ENCODE data around the gene EBF3.

EBF3 gene

GRCh38 chr10:129866894-129867293, 97.2 kb downstream of the EBF3 start:
- Histone ChIP-seq H3K9me3 (replicated peaks in 1 of 11) (no peaks in the 10 kb centered on the region; a peak in 1 of 22 replicates), H3K4me1 (peaks cover 0 to 22% (median 13%) of the 10 kb centered on the region in 10 experiments; a peak in 15 of 20 replicates), H3K4me2 (no peak overlapping the region), H3K4me3 (no peak overlapping the region), H3K36me3 (no peaks in the 10 kb centered on the region), H3K27ac (no peak overlapping the region), H4K20me1 (no peaks in the 10 kb centered on the region), H3K27me3 (no peaks in the 10 kb centered on the region), H3K9ac (no peak overlapping the region)
- TF ChIP-seq Cebpa-rat (IDR thresholded peaks at IDR 0.05), result no peak

GRCh38 chr10:129865960-129866359, 98.1 kb downstream of the EBF3 start:
- no peaks in the 10 kb centered on the region for H3K36me3 ChIP-seq
- no peaks in the 10 kb centered on the region for H4K20me1 ChIP-seq
- no peak overlapping the region for H3K9ac ChIP-seq
- H3K4me2 ChIP-seq, result no peak overlapping the region
- no peak overlapping the region for H3K4me3 ChIP-seq
- no peaks in the 10 kb centered on the region for H3K27me3 ChIP-seq
- no peaks in the 10 kb centered on the region; a peak in 1 of 22 replicates for H3K9me3 ChIP-seq (replicated peaks in 1 of 11)
- no peak for TF ChIP-seq Cebpa-rat (IDR thresholded peaks at IDR 0.05)
- H3K27ac ChIP-seq, result no peak overlapping the region
- H3K4me1 ChIP-seq, result peaks cover 0 to 18% (median 12%) of the 10 kb centered on the region in 10 experiments; a peak in 13 of 20 replicates

- Histone ChIP-seq H3K4me3 (no peak overlapping the region), H3K27me3 (no peaks in the 10 kb centered on the region), H3K4me1 (peaks cover 0 to 18% (median 11%) of the 10 kb centered on the region in 10 experiments; a peak in 13 of 20 replicates), H4K20me1 (no peaks in the 10 kb centered on the region), H3K4me2 (no peak overlapping the region), H3K9ac (no peak overlapping the region), H3K9me3 (replicated peaks in 1 of 11) (no peaks in the 10 kb centered on the region; a peak in 1 of 22 replicates), H3K27ac (no peak overlapping the region), H3K36me3 (no peaks in the 10 kb centered on the region)
- no peak for TF ChIP-seq Cebpa-rat (IDR thresholded peaks at IDR 0.05)
Measured at GRCh38 chr10:129865413-129865812, 98.7 kb downstream of the EBF3 start.

- Histone ChIP-seq H3K4me3 (no peak overlapping the region), H3K27me3 (no peaks in the 10 kb centered on the region), H3K9ac (no peak overlapping the region), H4K20me1 (no peaks in the 10 kb centered on the region), H3K27ac (no peak overlapping the region), H3K9me3 (replicated peaks in 1 of 11) (no peaks in the 10 kb centered on the region; a peak in 1 of 22 replicates), H3K4me1 (peaks cover 0 to 18% (median 11%) of the 10 kb centered on the region in 10 experiments; a peak in 13 of 20 replicates), H3K4me2 (peak overlapping the region in 8 of 11 experiments; percentile 15 to 57 (median 38); a peak in 14 of 22 replicates), H3K36me3 (no peaks in the 10 kb centered on the region)
- TF ChIP-seq Cebpa-rat (IDR thresholded peaks at IDR 0.05), result no peak
Measured at GRCh38 chr10:129864601-129865126, 99.4 kb downstream of the EBF3 start.

GRCh38 chr10:129864082-129864481, 100.0 kb downstream of the EBF3 start:
- H3K4me3 ChIP-seq, result no peak overlapping the region

GRCh38 chr10:129863201-129863663, 100.8 kb downstream of the EBF3 start:
- peaks cover 0 to 18% (median 11%) of the 10 kb centered on the region in 10 experiments; a peak in 13 of 20 replicates for H3K4me1 ChIP-seq
- H3K9ac ChIP-seq, result no peak overlapping the region
- H3K4me2 ChIP-seq, result no peak overlapping the region
- no peak for TF ChIP-seq Cebpa-rat (IDR thresholded peaks at IDR 0.05)
- no peak overlapping the region for H3K27ac ChIP-seq
- no peaks in the 10 kb centered on the region for H3K36me3 ChIP-seq
- no peak overlapping the region for H3K4me3 ChIP-seq
- no peaks in the 10 kb centered on the region for H4K20me1 ChIP-seq
- no peaks in the 10 kb centered on the region for H3K27me3 ChIP-seq
- no peaks in the 10 kb centered on the region; a peak in 1 of 22 replicates for H3K9me3 ChIP-seq (replicated peaks in 1 of 11)

More at GRCh38 chr10:129864082-129864481, 100.0 kb downstream of the EBF3 start:
- Histone ChIP-seq H3K27ac (no peak overlapping the region), H3K9ac (no peak overlapping the region), H3K4me1 (peaks cover 0 to 18% (median 11%) of the 10 kb centered on the region in 10 experiments; a peak in 13 of 20 replicates), H3K4me2 (peak overlapping the region in 8 of 11 experiments; percentile 15 to 57 (median 38); a peak in 14 of 22 replicates), H4K20me1 (no peaks in the 10 kb centered on the region), H3K9me3 (replicated peaks in 1 of 11) (no peaks in the 10 kb centered on the region; a peak in 1 of 22 replicates), H3K36me3 (no peaks in the 10 kb centered on the region), H3K27me3 (no peaks in the 10 kb centered on the region)
- TF ChIP-seq Cebpa-rat (IDR thresholded peaks at IDR 0.05), result no peak

- H3K9ac ChIP-seq, result no peak overlapping the region
Measured at GRCh38 chr10:129861776-129862531, 102.1 kb downstream of the EBF3 start.

GRCh38 chr10:129860396-129860795, 103.7 kb downstream of the EBF3 start:
- H3K27me3 ChIP-seq, result no peaks in the 10 kb centered on the region

More at GRCh38 chr10:129861776-129862531, 102.1 kb downstream of the EBF3 start:
- peaks cover 0 to 18% (median 11%) of the 10 kb centered on the region in 10 experiments; a peak in 13 of 20 replicates for H3K4me1 ChIP-seq
- no peaks in the 10 kb centered on the region for H3K36me3 ChIP-seq
- H4K20me1 ChIP-seq, result no peaks in the 10 kb centered on the region
- no peak for TF ChIP-seq Cebpa-rat (IDR thresholded peaks at IDR 0.05)
- H3K4me2 ChIP-seq, result no peak overlapping the region
- no peaks in the 10 kb centered on the region for H3K27me3 ChIP-seq
- no peak overlapping the region for H3K27ac ChIP-seq
- H3K4me3 ChIP-seq, result no peak overlapping the region
- peaks cover 0 to 4% (median 0%) of the 10 kb centered on the region in 11 experiments; a peak in 2 of 22 replicates for H3K9me3 ChIP-seq (replicated peaks in 1 of 11)

GRCh38 chr10:129859536-129859935, 104.5 kb downstream of the EBF3 start:
- H3K36me3 ChIP-seq, result no peaks in the 10 kb centered on the region
- no peak overlapping the region for H3K4me2 ChIP-seq
- peaks cover 0 to 16% (median 9%) of the 10 kb centered on the region in 11 experiments; a peak in 13 of 22 replicates for H3K9me3 ChIP-seq (replicated peaks in 1 of 11)
- no peaks in the 10 kb centered on the region for H3K27me3 ChIP-seq
- no peak for TF ChIP-seq Cebpa-rat (IDR thresholded peaks at IDR 0.05)
- H3K27ac ChIP-seq, result no peak overlapping the region
- H4K20me1 ChIP-seq, result no peaks in the 10 kb centered on the region
- peaks cover 0 to 12% (median 7%) of the 10 kb centered on the region in 10 experiments; a peak in 13 of 20 replicates for H3K4me1 ChIP-seq
- H3K9ac ChIP-seq, result no peak overlapping the region
- H3K4me3 ChIP-seq, result no peak overlapping the region

More at GRCh38 chr10:129860396-129860795, 103.7 kb downstream of the EBF3 start:
- H3K36me3 ChIP-seq, result no peaks in the 10 kb centered on the region
- H3K4me1 ChIP-seq, result peaks cover 0 to 18% (median 11%) of the 10 kb centered on the region in 10 experiments; a peak in 13 of 20 replicates
- no peak for TF ChIP-seq Cebpa-rat (IDR thresholded peaks at IDR 0.05)
- H3K4me3 ChIP-seq, result no peak overlapping the region
- H4K20me1 ChIP-seq, result no peaks in the 10 kb centered on the region
- H3K9ac ChIP-seq, result no peak overlapping the region
- no peak overlapping the region for H3K27ac ChIP-seq
- H3K4me2 ChIP-seq, result no peak overlapping the region
- H3K9me3 ChIP-seq (replicated peaks in 1 of 11), result peaks cover 0 to 16% (median 9%) of the 10 kb centered on the region in 11 experiments; a peak in 13 of 22 replicates
